Camera-type eye (tissue), 1 donor: ENCODE measurements around the gene RPH3AL. TPM values are rescaled to one million over a fixed set of nuclear protein-coding genes. Genes with fewer than 3 reads are reported as not detected.

ENCODE experiments used
- total RNA-seq: library from RNA; depleted of rRNA; stranded (reverse); fragments of >200 nt; gene quantifications from one replicate; pipeline ENCODE4 v1.2.3, GENCODE V29; 2014

The RPH3AL gene, protein sequence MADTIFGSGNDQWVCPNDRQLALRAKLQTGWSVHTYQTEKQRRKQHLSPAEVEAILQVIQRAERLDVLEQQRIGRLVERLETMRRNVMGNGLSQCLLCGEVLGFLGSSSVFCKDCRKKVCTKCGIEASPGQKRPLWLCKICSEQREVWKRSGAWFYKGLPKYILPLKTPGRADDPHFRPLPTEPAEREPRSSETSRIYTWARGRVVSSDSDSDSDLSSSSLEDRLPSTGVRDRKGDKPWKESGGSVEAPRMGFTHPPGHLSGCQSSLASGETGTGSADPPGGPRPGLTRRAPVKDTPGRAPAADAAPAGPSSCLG
- total RNA-seq, result 7.3 TPM

DNA sequence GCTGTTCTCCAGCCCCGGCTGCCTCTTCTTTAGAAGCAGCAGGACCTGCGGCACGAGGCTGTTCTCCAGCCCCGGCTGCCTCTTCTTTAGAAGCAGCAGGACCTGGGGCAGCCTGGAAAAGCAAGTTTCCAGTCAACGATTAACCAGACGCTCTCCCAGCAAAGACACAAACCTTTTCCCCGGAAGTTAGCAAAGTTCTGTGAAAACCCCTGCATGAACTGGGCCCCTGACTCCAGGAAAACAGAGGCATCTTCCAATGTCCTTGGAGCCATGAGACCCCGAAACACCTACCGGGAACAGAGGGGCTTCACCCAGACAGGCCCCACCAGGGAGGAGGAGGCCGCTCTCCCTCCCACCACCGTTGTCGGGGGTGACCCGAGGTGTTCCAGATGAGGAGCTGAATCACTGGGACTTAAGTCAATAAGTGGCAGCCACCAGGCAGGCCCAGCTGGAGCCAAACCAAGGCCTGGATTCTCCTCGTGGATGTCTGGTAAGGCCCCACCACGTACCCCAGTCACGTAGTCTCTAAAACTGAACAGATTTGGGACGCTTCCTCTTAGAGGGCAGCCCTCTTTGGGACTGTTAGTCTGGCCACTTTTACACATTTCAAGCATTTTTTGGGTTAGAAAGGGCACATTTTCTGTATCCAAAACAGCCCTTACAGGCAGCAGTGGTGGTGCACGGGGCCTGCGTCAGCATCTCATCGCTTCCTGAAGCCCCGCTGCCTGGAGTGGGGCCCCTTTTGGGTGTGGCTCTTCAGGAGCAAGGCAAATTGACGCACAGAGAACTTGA lies at the start of gene RPH3AL:
TSS of gene RPH3AL (minus strand) at position 387 of the 792 bp plus-strand sequence. CDS start 25,264 bp downstream, outside the sequence.

DNA sequence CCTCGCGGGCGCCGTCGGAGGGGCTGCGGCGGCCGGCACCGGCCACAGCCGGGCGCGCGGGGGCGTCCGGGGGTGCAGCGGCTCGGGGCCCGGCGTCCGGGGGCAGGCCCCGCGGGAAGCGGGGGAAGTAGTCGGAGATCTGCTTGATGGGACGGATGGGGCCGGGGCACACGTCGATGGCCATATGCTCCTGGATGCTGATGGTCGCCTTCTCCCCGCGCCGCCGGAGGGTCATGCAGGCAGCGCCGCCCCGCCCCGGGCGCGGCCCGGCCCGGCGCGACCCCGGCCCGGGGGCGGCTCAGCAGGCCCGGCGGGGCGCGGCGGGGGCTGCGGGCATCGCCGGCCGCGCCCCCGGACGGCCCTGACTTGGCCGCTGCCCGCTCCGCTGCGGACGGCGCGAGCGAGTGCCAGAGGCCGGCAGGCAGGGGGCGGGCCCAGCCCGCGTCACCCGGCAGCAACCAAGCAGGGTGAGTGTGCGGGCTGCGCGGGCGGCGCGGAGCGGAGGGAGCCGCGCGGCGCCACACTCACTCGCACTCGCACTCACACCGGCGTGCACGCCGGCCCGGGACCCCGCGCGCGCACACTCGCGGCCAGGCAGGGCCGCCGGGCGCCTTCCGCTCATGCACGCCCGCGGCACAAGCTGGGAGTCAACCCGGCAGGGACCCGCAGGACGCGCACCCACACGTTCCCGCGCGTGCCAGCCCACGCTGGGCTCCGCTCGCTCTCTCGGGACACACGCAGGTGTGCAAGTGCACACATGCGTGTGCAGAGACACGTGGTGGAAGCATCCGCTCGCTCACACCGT lies 171.2 kb downstream of the RPH3AL start, which contains the start of gene DOC2B:
TSS of gene DOC2B (minus strand) at position 406 of the 805 bp plus-strand sequence. CDS start at position 235, 171 bp downstream.

Other genes starting within 250 kb of the RPH3AL start
- not detected for gene SCGB1C2, start 215.2 kb downstream of the RPH3AL start, total RNA-seq
- 34.4 TPM for gene DOC2B, start 171.2 kb downstream of the RPH3AL start, total RNA-seq
- gene RFLNB, start 93.1 kb upstream of the RPH3AL start, total RNA-seq, result 20.2 TPM